ENCODE measurements around the gene BARX2. TPM values are rescaled to one million over a fixed set of nuclear protein-coding genes. Genes with fewer than 3 reads are reported as not detected.

Gene BARX2
- total RNA-seq, 2 donors from 2014 or later: not detected

DNA sequence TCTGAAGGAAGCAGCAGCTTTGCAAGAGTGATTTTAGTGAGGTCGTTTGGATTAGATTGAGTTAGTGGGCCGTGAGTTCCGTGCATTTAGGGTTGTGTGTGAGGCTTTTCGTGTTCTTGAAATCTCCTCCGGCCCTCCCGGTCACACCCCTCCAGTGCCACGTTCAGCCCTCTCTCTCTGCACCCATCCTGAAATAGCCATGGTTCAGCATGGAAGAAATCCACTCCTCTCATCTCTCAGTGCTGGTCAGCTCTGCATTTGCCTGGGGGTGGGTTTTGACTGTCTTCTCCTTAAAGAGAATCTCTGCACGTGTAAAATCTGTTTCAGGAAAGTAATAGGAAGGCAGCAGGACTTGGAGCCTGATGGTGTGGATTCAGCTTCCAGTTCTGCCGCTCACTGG, 19.8 kb downstream of the BARX2 start:
- Mint-ChIP-seq H3K27me3 (peaks cover 38% of the 10 kb centered on the region), H3K36me3 (ENCODE audit: low read depth) (no peaks in the 10 kb centered on the region), H3K27ac (no peak overlapping the region), H3K4me1 (no peaks in the 10 kb centered on the region), H3K4me3 (no peak overlapping the region)
- H3K9me3 ChIP-seq (ENCODE audit: control insufficient read depth, low read length, poor library complexity, severe bottlenecking): no peaks in the 10 kb centered on the region
- no peak for DNase-seq
- ATAC-seq: no peak

DNA sequence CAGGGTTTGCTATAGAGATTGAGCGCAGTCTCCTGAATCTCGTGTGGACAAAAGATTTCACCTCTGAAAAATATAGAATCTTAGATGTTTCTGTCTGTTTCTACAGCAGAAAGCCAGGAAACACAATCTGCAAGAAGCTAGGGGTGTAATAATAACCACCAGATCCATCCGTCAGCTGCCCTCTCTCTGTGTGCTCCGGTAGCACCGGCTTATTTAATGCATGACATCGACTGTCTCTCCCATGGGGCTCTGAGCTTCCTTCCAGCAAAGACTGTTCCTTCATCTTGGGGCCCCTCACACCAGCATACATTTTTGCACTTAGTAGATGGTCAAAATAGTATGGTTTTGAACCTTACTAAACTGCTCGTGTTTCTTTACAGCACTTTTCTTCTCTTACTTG, 20.2 kb downstream of the BARX2 start:
- Mint-ChIP-seq H3K4me1 (no peaks in the 10 kb centered on the region), H3K36me3 (ENCODE audit: low read depth) (no peaks in the 10 kb centered on the region), H3K4me3 (no peak overlapping the region), H3K27me3 (peaks cover 38% of the 10 kb centered on the region), H3K27ac (no peak overlapping the region)
- ATAC-seq: no peak
- DNase-seq: no peak
- H3K9me3 ChIP-seq (ENCODE audit: control insufficient read depth, low read length, poor library complexity, severe bottlenecking): no peaks in the 10 kb centered on the region

DNA sequence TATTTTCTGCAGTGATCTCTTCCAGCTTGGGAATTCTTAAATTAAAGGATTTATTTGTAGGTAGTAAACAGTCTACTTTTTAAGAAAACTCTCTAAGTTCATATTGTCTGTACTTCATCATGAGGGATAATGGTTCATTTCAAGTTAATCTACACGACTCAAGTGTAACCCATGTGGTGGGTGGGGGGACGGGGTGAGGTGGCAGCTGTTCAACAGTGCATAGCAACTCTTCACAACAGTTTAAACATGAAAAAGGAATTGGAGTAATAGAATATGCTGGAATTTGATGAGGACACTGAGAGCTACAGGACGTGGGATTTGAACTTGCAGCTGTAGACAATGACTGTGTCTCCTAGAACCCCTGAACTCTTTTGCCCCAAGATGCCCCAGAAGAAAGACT, 20.8 kb downstream of the BARX2 start:
- Mint-ChIP-seq H3K4me3 (no peak overlapping the region), H3K27ac (no peak overlapping the region), H3K4me1 (no peaks in the 10 kb centered on the region), H3K27me3 (peaks cover 38% of the 10 kb centered on the region), H3K36me3 (ENCODE audit: low read depth) (no peaks in the 10 kb centered on the region)
- DNase-seq: no peak
- H3K9me3 ChIP-seq (ENCODE audit: control insufficient read depth, low read length, poor library complexity, severe bottlenecking): no peaks in the 10 kb centered on the region
- no peak for ATAC-seq

DNA sequence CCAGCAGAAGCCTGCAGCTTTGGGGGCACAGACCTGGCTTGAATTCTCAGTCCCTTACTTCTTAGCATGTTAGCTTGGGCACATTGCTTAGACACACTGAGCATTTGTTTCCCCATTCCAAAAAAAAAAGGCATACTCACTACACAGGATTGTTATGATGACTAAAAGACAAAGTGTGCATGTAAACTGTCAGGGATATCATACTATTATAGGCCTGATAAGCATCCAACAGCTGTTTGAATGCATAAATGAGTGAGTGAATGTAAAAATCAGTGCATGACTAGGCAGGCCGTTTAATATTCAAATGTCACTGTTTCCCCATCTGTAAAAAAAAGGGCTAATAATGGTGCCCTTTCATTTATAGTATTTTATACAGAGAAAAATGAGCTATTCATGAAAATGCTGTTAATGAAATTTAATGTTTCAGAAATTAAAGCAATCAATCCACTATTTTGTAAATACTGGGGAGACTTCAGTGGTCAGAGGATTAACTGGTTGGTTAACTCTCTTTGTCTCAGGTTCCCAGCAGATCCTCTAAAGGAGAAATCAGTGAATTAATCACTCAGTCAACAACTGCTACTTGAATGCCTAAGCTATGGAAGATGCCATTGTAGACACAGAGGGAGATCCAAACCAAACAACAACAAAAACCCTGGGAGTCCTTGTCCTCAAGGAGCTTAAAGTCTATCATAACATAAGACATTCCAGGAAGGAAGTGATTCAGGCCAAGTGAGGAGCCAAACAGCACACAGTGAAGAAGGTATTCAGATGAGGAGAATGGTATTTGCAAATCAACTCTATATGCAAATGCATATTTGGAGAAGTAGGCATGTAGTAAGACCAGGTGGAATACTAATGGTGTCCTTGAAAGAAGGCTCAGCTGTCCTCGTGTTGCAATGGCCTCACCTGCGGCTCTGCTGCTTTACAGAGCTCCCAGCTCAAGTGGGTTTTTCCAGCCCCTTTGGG, 26.8 kb downstream of the BARX2 start:
- ATAC-seq (no peak), DNase-seq (no peak)
- no peak overlapping the region for H3K4me3 Mint-ChIP-seq
- H3K36me3 Mint-ChIP-seq (ENCODE audit: low read depth): no peaks in the 10 kb centered on the region
- no peaks in the 10 kb centered on the region for H3K4me1 Mint-ChIP-seq
- H3K27ac Mint-ChIP-seq: no peak overlapping the region
- peaks cover 34% of the 10 kb centered on the region for H3K27me3 Mint-ChIP-seq
- H3K9me3 ChIP-seq (ENCODE audit: control insufficient read depth, low read length, poor library complexity, severe bottlenecking): no peaks in the 10 kb centered on the region

DNA sequence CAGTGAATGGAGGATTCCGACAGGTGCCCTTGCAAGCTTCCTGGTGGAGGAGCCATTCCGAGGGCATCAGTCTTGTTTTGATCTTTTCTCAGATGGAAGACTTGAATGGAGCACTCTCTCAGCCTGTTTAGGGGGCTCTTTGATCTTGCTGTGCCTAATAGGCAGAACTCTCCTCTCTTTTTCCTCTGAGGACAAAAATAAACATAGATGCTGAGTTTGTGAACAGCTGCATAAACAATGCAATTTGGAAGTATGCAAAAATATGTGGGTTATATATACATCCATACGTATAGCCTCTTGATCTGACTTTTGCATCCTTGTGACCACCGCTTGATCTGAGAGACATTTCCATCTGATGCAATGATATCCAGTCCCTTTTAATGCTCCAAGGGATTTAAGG, 29.1 kb downstream of the BARX2 start:
- peaks cover 44% of the 10 kb centered on the region for H3K27me3 Mint-ChIP-seq
- H3K4me3 Mint-ChIP-seq: no peak overlapping the region
- H3K9me3 ChIP-seq (ENCODE audit: control insufficient read depth, low read length, poor library complexity, severe bottlenecking): no peaks in the 10 kb centered on the region
- ATAC-seq (no peak), DNase-seq (no peak)
- no peaks in the 10 kb centered on the region for H3K4me1 Mint-ChIP-seq
- H3K36me3 Mint-ChIP-seq (ENCODE audit: low read depth): no peaks in the 10 kb centered on the region
- H3K27ac Mint-ChIP-seq: no peak overlapping the region

DNA sequence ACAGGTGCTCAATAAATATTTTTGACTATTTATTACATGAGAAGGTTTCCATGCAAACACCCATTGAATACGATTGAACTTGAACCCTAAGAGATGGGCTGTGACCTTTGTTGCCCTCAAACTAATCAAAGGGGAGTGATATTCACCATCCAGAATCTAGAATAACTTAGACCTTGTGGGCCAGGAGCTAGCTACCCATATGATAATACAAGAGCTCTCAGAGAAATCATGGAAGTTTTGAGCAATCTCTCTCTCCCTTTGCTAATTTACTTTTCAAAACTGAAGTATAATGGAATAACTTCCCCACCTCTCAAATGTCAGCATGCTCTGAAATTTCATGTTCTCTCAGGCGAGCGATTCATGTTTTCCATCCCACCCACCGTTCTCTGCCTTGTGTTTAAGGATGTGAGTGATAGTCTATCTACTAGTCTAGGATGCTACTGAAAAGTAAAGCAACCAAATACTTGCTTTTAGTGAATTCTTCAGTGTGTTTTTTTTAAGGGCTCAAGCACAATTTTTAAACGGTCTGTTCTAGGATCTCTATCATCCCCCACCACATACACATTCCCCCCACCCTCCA, 33.3 kb downstream of the BARX2 start:
- DNase-seq (no peak), ATAC-seq (no peak)
- Mint-ChIP-seq H3K27me3 (peaks cover 66% of the 10 kb centered on the region), H3K4me3 (no peak overlapping the region), H3K4me1 (no peaks in the 10 kb centered on the region), H3K36me3 (ENCODE audit: low read depth) (no peaks in the 10 kb centered on the region), H3K27ac (no peak overlapping the region)
- H3K9me3 ChIP-seq (ENCODE audit: control insufficient read depth, low read length, poor library complexity, severe bottlenecking): no peaks in the 10 kb centered on the region

DNA sequence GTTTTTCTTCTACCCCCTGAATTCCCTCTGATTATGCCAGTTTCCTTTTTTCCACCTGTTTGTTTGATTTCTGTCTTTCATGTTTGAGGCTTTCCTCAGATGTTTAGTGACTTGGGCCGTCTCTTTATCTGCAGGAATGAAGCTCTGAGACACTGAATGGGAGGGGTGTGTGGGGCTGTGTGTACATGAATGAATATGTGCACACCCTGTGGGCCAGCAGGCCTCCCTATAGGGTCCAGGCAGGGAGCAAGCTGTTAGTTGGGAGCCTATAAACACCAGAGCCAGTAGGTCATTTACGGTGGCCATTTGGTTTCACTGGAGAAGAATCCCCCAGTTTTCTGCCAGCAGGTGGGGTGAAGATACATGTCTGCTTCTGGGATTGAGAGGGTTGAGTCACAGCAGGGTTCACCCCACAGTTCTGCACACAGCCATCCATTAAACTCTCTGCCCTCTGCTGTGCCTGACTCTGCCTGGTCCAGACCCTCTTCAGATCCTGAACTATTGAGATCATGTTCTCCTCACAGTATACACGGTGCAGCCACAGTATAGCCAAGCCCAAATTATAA, 34.8 kb downstream of the BARX2 start:
- Mint-ChIP-seq H3K36me3 (ENCODE audit: low read depth) (no peaks in the 10 kb centered on the region), H3K4me1 (no peaks in the 10 kb centered on the region), H3K27ac (no peak overlapping the region), H3K27me3 (peaks cover 54% of the 10 kb centered on the region), H3K4me3 (no peak overlapping the region)
- H3K9me3 ChIP-seq (ENCODE audit: control insufficient read depth, low read length, poor library complexity, severe bottlenecking): no peaks in the 10 kb centered on the region
- ATAC-seq (no peak), DNase-seq (no peak)

DNA sequence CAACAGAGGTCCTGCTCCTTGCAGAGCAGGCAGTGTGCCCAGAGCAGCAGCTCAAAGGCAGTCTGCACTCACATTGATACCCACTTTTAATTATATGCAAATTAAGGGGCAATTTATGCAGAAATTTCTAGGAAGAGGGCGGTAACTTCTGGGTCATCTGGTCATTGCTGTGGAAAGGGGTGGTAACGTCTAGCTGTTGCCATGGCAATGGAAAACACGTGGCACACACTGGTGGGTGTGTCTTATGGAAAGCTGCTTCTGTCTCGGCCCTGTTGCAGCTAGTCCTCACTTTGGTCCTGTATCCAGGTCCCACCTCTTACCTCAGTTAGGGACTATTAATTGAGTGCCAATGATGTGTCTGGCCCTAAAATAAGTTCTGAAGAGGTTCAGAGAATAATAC, 36.8 kb downstream of the BARX2 start:
- H3K36me3 Mint-ChIP-seq (ENCODE audit: low read depth): no peaks in the 10 kb centered on the region
- no peak overlapping the region for H3K4me3 Mint-ChIP-seq
- ATAC-seq (no peak), DNase-seq (no peak)
- no peak overlapping the region for H3K27ac Mint-ChIP-seq
- H3K9me3 ChIP-seq (ENCODE audit: control insufficient read depth, low read length, poor library complexity, severe bottlenecking): no peaks in the 10 kb centered on the region
- H3K4me1 Mint-ChIP-seq: no peaks in the 10 kb centered on the region
- H3K27me3 Mint-ChIP-seq: peaks cover 38% of the 10 kb centered on the region

DNA sequence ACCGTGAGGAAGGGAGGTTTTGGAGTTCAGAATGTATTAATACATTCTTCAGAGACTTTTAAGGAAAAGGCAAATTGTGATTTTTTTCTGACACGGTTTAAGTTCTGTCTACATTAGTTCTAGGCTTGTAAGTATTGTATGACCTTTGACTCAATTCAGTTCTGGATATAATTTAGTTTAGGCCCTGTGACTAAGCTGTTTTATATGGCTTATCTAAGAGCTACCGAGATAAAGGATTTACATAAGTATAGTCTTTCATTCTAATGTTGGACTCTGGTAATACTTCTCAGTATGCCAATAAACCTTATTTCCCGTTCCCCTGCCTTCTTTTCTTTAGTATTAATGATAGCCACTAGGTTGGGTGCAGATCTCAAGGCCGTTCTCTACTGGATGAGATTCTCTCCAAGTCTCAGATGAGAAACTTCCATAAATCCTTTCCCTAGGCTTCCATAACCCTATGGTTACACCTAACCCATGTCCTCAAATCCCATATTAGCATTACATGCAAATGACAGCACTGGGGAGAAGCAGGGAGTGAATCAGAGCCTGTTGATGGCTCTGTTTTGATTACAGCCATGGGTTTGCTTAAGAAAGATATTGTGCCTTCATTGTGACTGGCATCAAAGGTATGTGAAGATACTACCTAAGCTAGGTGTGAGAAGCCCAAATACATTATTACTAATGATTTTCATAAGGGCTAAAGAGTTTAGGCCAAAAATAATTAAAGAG, 38.7 kb downstream of the BARX2 start:
- DNase-seq (no peak), ATAC-seq (no peak)
- peaks cover 24% of the 10 kb centered on the region for H3K27me3 Mint-ChIP-seq
- H3K27ac Mint-ChIP-seq: no peak overlapping the region
- no peak overlapping the region for H3K4me3 Mint-ChIP-seq
- no peaks in the 10 kb centered on the region for H3K9me3 ChIP-seq (ENCODE audit: control insufficient read depth, low read length, poor library complexity, severe bottlenecking)
- H3K4me1 Mint-ChIP-seq: no peaks in the 10 kb centered on the region
- H3K36me3 Mint-ChIP-seq (ENCODE audit: low read depth): no peaks in the 10 kb centered on the region

DNA sequence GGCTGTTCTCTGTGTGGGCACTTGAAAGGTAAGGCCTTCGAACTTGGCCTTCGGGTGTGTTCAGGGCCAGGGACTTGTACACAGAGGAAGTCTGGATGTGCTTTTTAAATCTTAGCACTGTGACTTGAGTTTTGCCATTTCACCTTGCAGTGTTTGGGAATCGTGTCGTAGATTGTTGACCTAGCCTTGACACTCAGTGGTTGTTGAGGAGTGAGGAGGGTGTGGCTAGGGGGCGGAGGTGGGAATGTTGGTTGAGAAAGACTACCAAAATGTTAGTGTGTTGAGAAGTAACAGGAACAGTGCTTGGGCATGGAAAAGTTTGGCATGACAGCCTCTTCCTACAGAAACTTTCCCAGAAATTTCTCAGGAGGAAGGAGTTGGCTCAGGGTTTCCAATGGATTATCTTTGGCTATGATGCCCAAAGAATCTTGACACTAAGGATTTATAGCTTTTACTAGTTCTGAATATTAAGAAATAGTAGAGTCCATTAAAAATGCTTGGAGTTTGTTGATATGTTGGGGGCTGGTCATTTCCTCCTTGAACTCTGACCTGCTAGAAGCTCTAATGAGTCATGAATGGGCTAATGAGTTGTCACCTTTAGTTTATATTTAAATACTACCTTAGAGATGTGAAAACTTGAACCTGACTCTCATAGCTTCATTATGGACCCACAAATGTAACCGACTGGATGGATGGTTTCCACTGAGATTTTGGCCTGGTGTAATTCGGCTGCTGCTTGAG, 40.6 kb downstream of the BARX2 start:
- Mint-ChIP-seq H3K4me3 (no peak overlapping the region), H3K36me3 (ENCODE audit: low read depth) (no peaks in the 10 kb centered on the region), H3K27ac (no peak overlapping the region), H3K4me1 (no peaks in the 10 kb centered on the region), H3K27me3 (peaks cover 8% of the 10 kb centered on the region)
- no peaks in the 10 kb centered on the region for H3K9me3 ChIP-seq (ENCODE audit: control insufficient read depth, low read length, poor library complexity, severe bottlenecking)
- ATAC-seq: no peak
- no peak for DNase-seq

DNA sequence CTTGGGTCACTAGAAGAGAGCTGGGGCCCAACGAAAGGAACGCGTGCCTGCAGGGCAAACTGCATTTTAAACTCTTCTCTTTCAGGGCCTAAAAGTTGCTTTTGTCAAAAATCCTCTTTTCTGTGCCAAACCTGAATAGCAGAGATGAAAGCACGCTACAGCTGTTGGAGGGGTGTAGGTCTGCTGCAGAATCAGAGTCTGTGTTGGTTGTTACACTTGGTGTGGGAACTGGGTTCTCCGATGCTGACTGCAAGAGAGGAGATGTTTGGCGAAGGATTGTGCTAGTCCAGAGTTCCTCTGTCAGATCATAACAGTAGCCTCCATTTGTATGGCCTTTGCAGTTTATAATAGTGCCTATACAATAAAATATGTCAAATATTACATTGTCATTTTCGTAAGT, 41.8 kb downstream of the BARX2 start:
- no peaks in the 10 kb centered on the region for H3K9me3 ChIP-seq (ENCODE audit: control insufficient read depth, low read length, poor library complexity, severe bottlenecking)
- Mint-ChIP-seq H3K4me3 (no peak overlapping the region), H3K27me3 (no peaks in the 10 kb centered on the region), H3K36me3 (ENCODE audit: low read depth) (no peaks in the 10 kb centered on the region), H3K27ac (no peak overlapping the region), H3K4me1 (no peaks in the 10 kb centered on the region)
- ATAC-seq (no peak), DNase-seq (no peak)

DNA sequence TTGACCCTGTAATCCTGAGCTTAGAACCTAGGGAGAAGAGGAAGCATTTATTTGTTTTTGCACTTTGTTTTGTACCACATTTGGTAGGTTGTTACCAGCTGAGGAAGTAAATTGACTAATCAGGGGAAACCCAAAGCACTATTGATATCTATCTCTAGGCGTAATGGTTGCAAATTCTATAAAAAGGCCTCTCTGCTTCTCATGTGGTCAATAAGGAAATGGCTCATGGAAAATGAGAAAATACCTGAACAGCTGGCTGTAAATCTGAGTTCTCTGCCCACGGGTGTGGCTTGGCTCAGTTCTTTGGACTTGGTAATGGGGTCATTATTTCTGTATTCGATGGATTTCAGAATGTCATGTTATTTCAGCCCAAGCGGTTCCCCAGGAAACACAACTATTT, 42.4 kb downstream of the BARX2 start:
- DNase-seq (no peak), ATAC-seq (no peak)
- no peaks in the 10 kb centered on the region for H3K9me3 ChIP-seq (ENCODE audit: control insufficient read depth, low read length, poor library complexity, severe bottlenecking)
- H3K4me1 Mint-ChIP-seq: no peaks in the 10 kb centered on the region
- no peak overlapping the region for H3K4me3 Mint-ChIP-seq
- no peaks in the 10 kb centered on the region for H3K36me3 Mint-ChIP-seq (ENCODE audit: low read depth)
- no peak overlapping the region for H3K27ac Mint-ChIP-seq
- no peaks in the 10 kb centered on the region for H3K27me3 Mint-ChIP-seq

DNA sequence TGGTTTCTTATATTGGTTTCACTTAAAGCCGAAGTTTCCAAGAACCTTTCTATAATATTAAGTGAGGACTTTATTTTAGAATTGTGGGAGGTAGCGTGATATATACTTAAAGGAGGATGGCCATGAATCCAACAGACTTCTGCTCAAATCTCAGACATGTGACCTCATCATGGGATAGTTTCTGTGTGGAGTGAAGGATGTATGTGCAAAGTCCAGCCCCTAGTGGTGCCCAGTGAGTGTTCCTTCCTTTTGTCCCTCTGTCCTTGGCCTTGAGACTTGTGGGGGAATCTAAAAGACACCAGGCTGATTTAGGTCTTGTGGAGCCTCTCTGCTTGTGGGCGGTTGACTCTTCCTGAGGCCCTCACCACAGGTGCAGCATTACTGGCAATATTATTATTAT, 43.7 kb downstream of the BARX2 start:
- H3K27ac Mint-ChIP-seq: no peak overlapping the region
- H3K27me3 Mint-ChIP-seq: peaks cover 5% of the 10 kb centered on the region
- no peak for DNase-seq
- H3K36me3 Mint-ChIP-seq (ENCODE audit: low read depth): no peaks in the 10 kb centered on the region
- H3K4me3 Mint-ChIP-seq: no peak overlapping the region
- no peak for ATAC-seq
- no peaks in the 10 kb centered on the region for H3K9me3 ChIP-seq (ENCODE audit: control insufficient read depth, low read length, poor library complexity, severe bottlenecking)
- no peaks in the 10 kb centered on the region for H3K4me1 Mint-ChIP-seq

Data from T-helper 17 cell (primary cell).